ENCODE data around the gene TIMP1. TPM values are rescaled to one million over a fixed set of nuclear protein-coding genes. Genes with fewer than 3 reads are reported as not detected.

Gene TIMP1
- total RNA-seq, result 53.6 and 78.6 TPM in 2 replicates

DNA sequence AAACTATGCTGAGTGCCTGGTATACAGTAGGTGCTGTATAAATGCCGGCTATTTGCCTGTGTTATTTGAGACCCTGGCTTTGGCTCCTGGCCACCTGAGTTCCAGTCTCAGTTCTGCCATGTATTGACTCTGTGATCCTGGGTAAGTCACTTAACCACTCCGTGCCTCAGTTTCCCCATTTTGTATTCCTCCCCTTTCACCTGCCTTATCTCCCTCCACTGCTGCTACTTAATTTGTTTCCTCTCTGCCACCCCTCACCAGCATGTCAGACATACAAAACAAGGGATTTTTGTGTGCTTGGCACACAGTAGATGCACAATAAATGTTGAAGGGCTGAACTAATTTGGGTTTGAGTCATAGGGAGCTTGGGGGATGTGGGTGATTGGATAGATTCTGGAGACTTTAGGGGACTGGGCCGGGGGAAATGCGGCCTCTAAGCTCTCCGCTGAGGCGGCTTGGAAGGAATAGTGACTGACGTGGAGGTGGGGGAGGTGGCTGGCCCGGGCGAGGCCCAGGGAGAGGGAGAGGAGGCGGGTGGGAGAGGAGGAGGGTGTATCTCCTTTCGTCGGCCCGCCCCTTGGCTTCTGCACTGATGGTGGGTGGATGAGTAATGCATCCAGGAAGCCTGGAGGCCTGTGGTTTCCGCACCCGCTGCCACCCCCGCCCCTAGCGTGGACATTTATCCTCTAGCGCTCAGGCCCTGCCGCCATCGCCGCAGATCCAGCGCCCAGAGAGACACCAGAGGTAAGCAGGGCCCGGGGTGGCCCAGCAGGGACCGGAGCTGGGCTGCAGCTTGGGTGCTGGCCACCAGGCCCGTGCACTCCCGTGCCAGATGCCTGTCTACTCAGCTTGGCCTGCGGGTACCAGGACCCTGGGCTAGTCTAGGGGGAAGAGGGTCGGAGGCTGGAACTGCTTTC lies at the start of gene TIMP1:
Gene TIMP1 (plus strand): TSS at position 706 of the 917 bp plus-strand sequence. CDS start 980 bp downstream, outside the sequence.

DNA sequence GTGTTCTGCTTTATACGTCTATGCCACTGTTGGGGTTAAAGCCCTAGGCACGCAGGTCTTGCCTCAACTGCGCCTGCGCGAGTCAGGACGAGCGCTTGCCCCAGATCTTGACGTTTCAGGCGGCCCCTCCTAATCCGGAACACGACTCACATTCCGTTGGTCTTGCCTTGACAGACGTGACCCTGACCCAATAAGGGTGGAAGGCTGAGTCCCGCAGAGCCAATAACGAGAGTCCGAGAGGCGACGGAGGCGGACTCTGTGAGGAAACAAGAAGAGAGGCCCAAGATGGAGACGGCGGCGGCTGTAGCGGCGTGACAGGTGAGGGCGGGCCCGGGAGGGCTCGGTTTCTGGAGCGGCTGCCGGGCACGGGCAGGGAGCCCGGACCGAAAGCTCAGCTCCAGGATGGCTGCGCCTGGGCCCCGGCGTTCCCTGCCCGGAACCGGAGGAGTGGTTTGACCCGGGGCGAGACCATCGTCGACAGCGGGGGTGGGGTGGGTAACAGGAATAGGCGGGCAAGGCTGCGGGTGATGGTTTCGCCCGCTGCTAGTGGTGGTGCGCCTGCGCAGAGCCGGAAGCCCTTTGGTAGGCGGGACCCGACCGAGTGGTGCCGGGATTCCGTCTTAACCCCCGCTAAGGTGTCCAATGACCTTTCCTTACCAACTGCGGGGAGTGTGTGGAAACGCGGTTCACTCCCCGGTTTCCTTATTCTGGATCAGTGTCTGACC lies 21.1 kb upstream of the TIMP1 start, which contains the start of gene ARAF:
Gene ARAF (plus strand): TSS at position 272 of the 725 bp plus-strand sequence. CDS start 1,763 bp downstream, outside the sequence.

DNA sequence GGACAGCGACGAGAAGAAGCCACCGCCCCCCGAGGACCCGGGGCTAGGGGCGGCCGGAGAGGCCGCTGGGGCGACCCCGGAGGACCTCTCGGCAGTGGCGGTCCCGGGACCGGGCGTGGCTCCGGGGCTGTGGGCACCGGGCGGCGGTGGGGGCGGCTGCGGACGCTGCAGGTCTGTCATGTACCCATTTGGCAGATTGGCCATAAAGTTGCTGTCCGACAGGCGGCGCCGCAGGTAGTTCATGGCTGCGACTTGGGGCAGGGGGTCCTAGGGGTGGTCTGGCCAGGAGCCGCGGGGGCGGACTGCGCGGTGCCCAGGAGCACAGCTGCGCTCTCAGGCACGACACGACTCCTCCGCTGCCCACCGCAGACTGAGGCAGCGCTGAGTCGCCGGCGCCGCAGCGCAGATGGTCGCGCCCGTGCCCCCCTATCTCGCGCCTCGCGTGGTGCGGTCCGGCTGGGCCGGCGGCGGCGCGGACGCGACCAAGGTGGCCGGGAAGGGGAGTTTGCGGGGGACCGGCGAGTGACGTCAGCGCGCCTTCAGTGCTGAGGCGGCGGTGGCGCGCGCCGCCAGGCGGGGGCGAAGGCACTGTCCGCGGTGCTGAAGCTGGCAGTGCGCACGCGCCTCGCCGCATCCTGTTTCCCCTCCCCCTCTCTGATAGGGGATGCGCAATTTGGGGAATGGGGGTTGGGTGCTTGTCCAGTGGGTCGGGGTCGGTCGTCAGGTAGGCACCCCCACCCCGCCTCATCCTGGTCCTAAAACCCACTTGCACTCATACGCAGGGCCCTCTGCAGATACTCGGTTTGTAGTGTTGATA lies 37.5 kb downstream of the TIMP1 start, which contains the start of gene SYN1:
Gene SYN1 (minus strand): TSS at position 372 of the 817 bp plus-strand sequence. CDS start 129 bp downstream, at position 243.

DNA sequence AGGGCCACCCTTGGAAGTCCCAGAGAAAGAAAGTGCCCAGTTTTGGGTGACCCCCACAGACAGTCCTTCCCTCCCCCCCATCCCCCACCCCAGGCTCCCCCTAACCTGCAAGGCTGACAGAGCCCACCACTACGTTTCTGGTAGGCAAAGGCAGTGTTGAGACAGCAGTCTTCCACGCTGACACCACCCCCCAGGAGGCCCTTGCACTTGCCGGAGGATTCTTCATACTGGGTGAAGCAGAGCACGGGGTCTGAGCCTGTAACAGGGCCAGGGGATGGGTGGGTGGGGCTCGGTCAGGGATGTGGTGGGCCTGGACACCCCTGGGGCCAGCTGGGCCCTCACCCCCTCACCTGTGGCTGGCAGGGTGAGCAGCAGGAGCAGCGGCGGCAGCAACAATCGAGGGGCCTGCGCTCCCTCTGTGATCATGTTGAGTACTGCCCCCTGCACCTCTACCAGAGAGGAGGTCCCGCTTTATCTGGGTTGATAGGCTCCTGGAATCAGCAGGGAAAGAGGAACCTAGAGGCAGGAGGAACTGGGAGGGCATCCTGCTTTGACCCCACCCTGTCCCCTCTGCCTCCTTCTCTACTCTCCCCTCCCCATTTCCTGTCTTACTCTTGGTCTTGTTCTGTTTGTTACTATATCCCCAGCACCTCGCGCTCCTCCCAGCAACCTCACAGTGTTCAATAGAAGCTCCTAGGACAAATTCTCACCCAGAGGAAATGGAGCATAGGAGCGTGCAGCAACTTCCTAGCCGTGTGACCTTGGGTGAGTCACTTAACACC lies 47.4 kb downstream of the TIMP1 start, which contains the start of gene CFP:
Gene CFP (minus strand): TSS at position 512 of the 782 bp plus-strand sequence. CDS start 86 bp downstream, at position 426.

Small RNA genes within 50 kb of the gene (small RNA-seq; reads per million reads assigned to genes)
- not detected for gene MIR4769

Other genes with a start within 250 kb of the TIMP1 start
- under 0.01 TPM in 1 of 2 replicates, not detected in the other for gene ZNF157, start 211.9 kb upstream of the TIMP1 start, total RNA-seq
- gene ZNF41, start 99.2 kb upstream of the TIMP1 start, total RNA-seq, result 9.8 and 10.6 TPM in 2 replicates
- gene ARAF, start 21.2 kb upstream of the TIMP1 start, total RNA-seq, result 20.7 and 22.8 TPM in 2 replicates
- not detected in 2 replicates for gene SYN1, start 37.4 kb downstream of the TIMP1 start, total RNA-seq
- 0.13 and 0.14 TPM in 2 replicates for gene CFP, start 47.5 kb downstream of the TIMP1 start, total RNA-seq
- gene ELK1, start 68.1 kb downstream of the TIMP1 start, total RNA-seq, result 12.0 and 18.9 TPM in 2 replicates
- 72.1 and 83.5 TPM in 2 replicates for gene UXT, start 76.7 kb downstream of the TIMP1 start, total RNA-seq